ENCODE results near the gene RBP4. TPM values are rescaled to one million over a fixed set of nuclear protein-coding genes. Genes with fewer than 3 reads are reported as not detected.
A peak's percentile ranks its signal among the peaks of the same experiment; 100 is the strongest.

Gene RBP4
- total and polyA plus RNA-seq, 9 of the 15 experiments (the other 6 are each of a cell fraction or from before 2014, with no cell fraction given): 0.91 TPM; not detected in 8

DNA sequence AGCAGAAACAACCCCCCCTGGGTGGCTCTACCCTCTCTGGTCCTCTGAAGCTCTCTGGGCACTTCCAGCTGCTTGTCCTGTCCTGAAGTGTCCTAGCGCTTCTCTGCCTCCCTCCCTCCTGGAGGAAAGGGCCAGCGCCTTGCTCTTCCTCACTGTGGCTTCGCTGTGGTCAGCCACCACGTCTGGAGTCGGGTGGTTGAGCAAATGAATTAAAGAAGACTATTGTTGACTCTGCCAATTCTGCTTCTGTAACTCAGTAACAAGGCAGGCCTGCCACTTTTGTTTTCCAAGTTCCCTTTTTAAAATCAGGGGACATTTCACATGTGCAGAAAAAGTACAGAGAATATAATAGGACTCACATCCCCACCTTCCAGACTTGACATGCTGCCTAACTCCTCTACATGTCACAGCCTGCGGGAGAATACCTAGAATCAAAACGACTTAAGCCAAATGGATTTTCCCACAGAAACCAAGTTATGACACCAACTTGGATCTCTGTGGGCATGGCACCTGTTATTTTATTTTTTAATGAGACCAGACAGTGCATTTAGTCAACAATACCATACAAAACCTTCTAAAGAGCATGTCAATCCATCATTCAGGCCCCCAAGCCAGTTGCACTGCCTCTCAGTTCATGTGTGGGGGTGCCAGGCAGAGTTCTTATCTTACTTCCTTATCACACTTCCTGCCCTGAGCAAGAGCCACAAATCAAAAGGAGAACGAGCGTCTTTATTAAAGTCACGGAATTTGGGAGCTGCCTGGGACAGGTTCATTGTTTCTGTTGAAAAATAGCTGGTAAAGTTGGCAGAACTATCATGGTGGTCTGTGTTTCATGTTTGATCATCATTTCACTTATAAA lies 27.8 kb downstream of the RBP4 start:
- no peaks in the 10 kb centered on the region for H4K20me1 ChIP-seq (replicated peaks; ENCODE audit: control insufficient read depth, insufficient read depth, low read length)
- H3K9ac ChIP-seq (ENCODE audit: insufficient read depth in 1 of 2, low read depth in 2 of 2, low read length in 2 of 2): no peak overlapping the region
- in situ Hi-C loops (cut with MboI): no loop called here
- WGBS (ENCODE audit: insufficient coverage, low coverage, missing lambda C conversion rate): 2% methylated on average over 5 of the region's 10 CpGs
- ATAC-seq (no peak), DNase-seq (ENCODE audit: extremely low read depth in 1 of 4, low spot score in 3 of 4) (no peak), FAIRE-seq (no peak)
- TF ChIP-seq ETV1 (tag; conservative IDR thresholded peaks at IDR 0.05; ENCODE audit: low read depth) (peak; percentile 54; the same call in 1 of the 2 replicates), ZNF699 (CRISPR knock-in tag; IDR thresholded peaks at IDR 0.05; ENCODE audit: insufficient replicate concordance) (no peak), CTBP1 (IDR thresholded peaks at IDR 0.05; ENCODE audit: borderline replicate concordance) (no peak), MEIS2 (IDR thresholded peaks at IDR 0.05; ENCODE audit: partially characterized antibody) (peak; percentile 17), TRIM28 (IDR thresholded peaks at IDR 0.05) (no peak), CBX2 (IDR thresholded peaks at IDR 0.05; ENCODE audit: insufficient read depth, low read length, poor library complexity, severe bottlenecking) (no peak), GABPB1 (CRISPR knock-in tag; IDR thresholded peaks at IDR 0.05) (no peak), ZNF23 (CRISPR knock-in tag; IDR thresholded peaks at IDR 0.05) (no peak), JUND (IDR thresholded peaks at IDR 0.05; ENCODE audit: borderline replicate concordance, low read depth, low read length) (no peak), JUND (tag; IDR thresholded peaks at IDR 0.05; ENCODE audit: borderline replicate concordance, low read depth, low read length) (no peak)
- TF ChIP-seq, protein P1, sequence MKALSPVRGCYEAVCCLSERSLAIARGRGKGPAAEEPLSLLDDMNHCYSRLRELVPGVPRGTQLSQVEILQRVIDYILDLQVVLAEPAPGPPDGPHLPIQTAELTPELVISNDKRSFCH (CRISPR knock-in tag; IDR thresholded peaks at IDR 0.05): no peak
- TF ChIP-seq, protein P1 (tag; IDR thresholded peaks at IDR 0.05): no peak
- TF ChIP-seq, protein P2, sequence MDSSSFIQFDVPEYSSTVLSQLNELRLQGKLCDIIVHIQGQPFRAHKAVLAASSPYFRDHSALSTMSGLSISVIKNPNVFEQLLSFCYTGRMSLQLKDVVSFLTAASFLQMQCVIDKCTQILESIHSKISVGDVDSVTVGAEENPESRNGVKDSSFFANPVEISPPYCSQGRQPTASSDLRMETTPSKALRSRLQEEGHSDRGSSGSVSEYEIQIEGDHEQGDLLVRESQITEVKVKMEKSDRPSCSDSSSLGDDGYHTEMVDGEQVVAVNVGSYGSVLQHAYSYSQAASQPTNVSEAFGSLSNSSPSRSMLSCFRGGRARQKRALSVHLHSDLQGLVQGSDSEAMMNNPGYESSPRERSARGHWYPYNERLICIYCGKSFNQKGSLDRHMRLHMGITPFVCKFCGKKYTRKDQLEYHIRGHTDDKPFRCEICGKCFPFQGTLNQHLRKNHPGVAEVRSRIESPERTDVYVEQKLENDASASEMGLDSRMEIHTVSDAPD (CRISPR knock-in tag; IDR thresholded peaks at IDR 0.05): no peak
- no peaks in the 10 kb centered on the region for H3K9me1 ChIP-seq (ENCODE audit: control insufficient read depth, insufficient read depth, low read length)
- H3K4me3 ChIP-seq: no peak overlapping the region
- no peaks in the 10 kb centered on the region for H3K36me3 ChIP-seq (ENCODE audit: control insufficient read depth, insufficient read depth, low read length)
- intact Hi-C loops (cut with micrococcal nuclease): no loop called here
- peaks cover 6 to 34% of the 10 kb centered on the region in 2 experiments; a peak in 3 of 5 replicates for H3K27me3 ChIP-seq (ENCODE audit: control insufficient read depth in 2 of 2, insufficient read depth in 2 of 2, low read length in 2 of 2)
- no peak overlapping the region for H3K27ac ChIP-seq (ENCODE audit: extremely low read depth, low read depth, low read length)
- no peak overlapping the region for H2AFZ ChIP-seq (ENCODE audit: low read depth, low read length)
- no peaks in the 10 kb centered on the region for H3K79me2 ChIP-seq (ENCODE audit: control insufficient read depth, insufficient read depth, low read length)
- ChIA-PET POLR2A (no interaction called here), CTCF (ENCODE audit: low intra/inter-chr PET ratio) (no interaction called here)
- H3K4me1 ChIP-seq (replicated peaks in 1 of 2; ENCODE audit: control insufficient read depth in 2 of 2, insufficient read depth in 2 of 2, low read length in 2 of 2): no peaks in the 10 kb centered on the region
- H3K4me2 ChIP-seq (ENCODE audit: insufficient read depth, low read length): no peak overlapping the region
- BruUV-seq (replicated peaks): no TSS peak
- H3K9me3 ChIP-seq (replicated peaks; ENCODE audit: control insufficient read depth, insufficient read depth, low read depth, low read length): no peaks in the 10 kb centered on the region
